Measurements from ENCODE around the gene RNU1-3. TPM values are rescaled to one million over a fixed set of nuclear protein-coding genes. Genes with fewer than 3 reads are reported as not detected.

Gene RNU1-3
- total and polyA plus RNA-seq, 2 experiments from 2014 or later = not detected

DNA sequence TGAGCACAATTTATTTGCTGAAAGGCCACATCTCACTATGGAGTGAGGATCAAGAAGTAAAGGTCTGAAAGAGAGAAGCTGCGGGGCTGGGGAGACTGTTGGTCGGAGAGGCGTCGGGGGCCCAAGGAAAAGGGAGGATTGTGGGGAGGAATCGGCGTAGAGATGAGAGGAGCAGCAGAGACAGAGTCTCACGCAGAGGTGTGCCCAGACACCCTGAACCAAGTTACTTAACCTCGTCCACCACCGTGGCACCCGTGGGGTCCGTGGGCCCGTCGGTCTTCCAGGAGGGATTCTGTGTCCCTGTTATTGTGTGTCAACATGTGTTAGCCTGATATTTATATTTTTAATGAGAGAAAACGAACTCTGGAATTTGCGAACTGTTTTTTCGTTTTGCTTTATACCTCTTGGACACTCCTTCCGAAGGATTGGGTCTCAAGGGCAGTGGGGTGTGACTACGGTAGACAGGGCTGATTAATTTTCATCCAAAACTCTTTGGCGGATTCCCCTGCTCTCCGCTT is 49.6 kb downstream of the RNU1-3 start:
- no peak overlapping the region for H3K4me3 ChIP-seq
- H3K9me2 ChIP-seq (ENCODE audit: insufficient read depth) = no peaks in the 10 kb centered on the region
- 84 to 86% methylated on average over 20 of the region's 20 CpGs for WGBS, 2 experiments (ENCODE audit: low coverage in 1 of 2, low lambda C conversion rate in 2 of 2, missing lambda C conversion rate in 2 of 2)
- peaks cover 7% of the 10 kb centered on the region for H3K4me1 ChIP-seq (ENCODE audit: insufficient read depth)
- H3K9ac ChIP-seq = no peak overlapping the region
- no peak overlapping the region for H2AFZ ChIP-seq
- peaks cover under 1% of the 10 kb centered on the region; the same call in 1 of the 2 replicates for H3K79me2 ChIP-seq (ENCODE audit: insufficient read depth)
- H3K4me2 ChIP-seq (ENCODE audit: unreplicated experiment) = no peak overlapping the region
- DNase-seq = no peak
- in situ Hi-C loops (cut with MboI) = no loop called here
- H3K27me3 ChIP-seq (replicated peaks; ENCODE audit: insufficient read depth) = no peaks in the 10 kb centered on the region
- no peaks in the 10 kb centered on the region for H4K20me1 ChIP-seq (ENCODE audit: insufficient read depth)
- peaks cover 6% of the 10 kb centered on the region for H3F3A ChIP-seq (ENCODE audit: insufficient read depth)
- no peak for TF ChIP-seq EZH2phosphoT487 (IDR thresholded peaks at IDR 0.05; ENCODE audit: insufficient read depth, low read depth)
- no peak for TF ChIP-seq EZH2 (IDR thresholded peaks at IDR 0.05; ENCODE audit: insufficient read depth, poor library complexity, severe bottlenecking)
- H3K27ac ChIP-seq = no peak overlapping the region
- H3K36me3 ChIP-seq (ENCODE audit: low read depth) = no peaks in the 10 kb centered on the region
- H3K9me3 ChIP-seq (ENCODE audit: low read depth) = no peaks in the 10 kb centered on the region

Small RNA genes lying within 50 kb of the gene (small RNA-seq; reads per million reads assigned to genes)
- not detected for gene RNU1-3 (ENCODE audit: low read depth, low replicate concordance)

Other genes starting within 250 kb of the RNU1-3 start
- gene SPATA21, start 229.5 kb downstream of the RNU1-3 start, total RNA-seq (2014; rRNA removed; shearing (Covaris generic)) = not detected in 2 replicates
- gene SPATA21, start 229.5 kb downstream of the RNU1-3 start, polyA plus RNA-seq (2016; fragmentation: Nextera tagmentation; extraction: Ambion mirVana) = not detected in 2 replicates
- gene NECAP2, start 226.2 kb downstream of the RNU1-3 start, total RNA-seq (2014; rRNA removed; shearing (Covaris generic)) = 112 and 117 TPM in 2 replicates
- gene NECAP2, start 226.2 kb downstream of the RNU1-3 start, polyA plus RNA-seq (2016; fragmentation: Nextera tagmentation; extraction: Ambion mirVana) = 102 and 106 TPM in 2 replicates
- gene RNU1-1, start 152.7 kb downstream of the RNU1-3 start, total RNA-seq (2014; rRNA removed; shearing (Covaris generic)) = under 0.01 TPM in 1 of 2 replicates, not detected in the other
- not detected in 2 replicates for gene RNU1-1, start 152.7 kb downstream of the RNU1-3 start, polyA plus RNA-seq (2016; fragmentation: Nextera tagmentation; extraction: Ambion mirVana)
- gene NBPF1, start 53.4 kb downstream of the RNU1-3 start, total RNA-seq (2014; rRNA removed; shearing (Covaris generic)) = 18.6 and 41.0 TPM in 2 replicates
- gene NBPF1, start 53.4 kb downstream of the RNU1-3 start, polyA plus RNA-seq (2016; fragmentation: Nextera tagmentation; extraction: Ambion mirVana) = 21.2 and 22.5 TPM in 2 replicates
- gene RNU1-4, start 73.6 kb upstream of the RNU1-3 start, total RNA-seq (2014; rRNA removed; shearing (Covaris generic)) = under 0.01 TPM in 1 of 2 replicates, not detected in the other
- not detected in 2 replicates for gene RNU1-4, start 73.6 kb upstream of the RNU1-3 start, polyA plus RNA-seq (2016; fragmentation: Nextera tagmentation; extraction: Ambion mirVana)
- under 0.01 TPM in 1 of 2 replicates, not detected in the other for gene RNU1-2, start 229.0 kb upstream of the RNU1-3 start, total RNA-seq (2014; rRNA removed; shearing (Covaris generic))
- not detected in 2 replicates for gene RNU1-2, start 229.0 kb upstream of the RNU1-3 start, polyA plus RNA-seq (2016; fragmentation: Nextera tagmentation; extraction: Ambion mirVana)